GM12801 (cell line): ENCODE data around the gene INPP5A.

Source experiments
- TF ChIP-seq, protein P1 (sequence below): IDR thresholded peaks from one replicate; pipeline ENCODE4 v1.5.1; 2011; ENCODE audit warnings: control low read depth; ENCODE audit not compliant: insufficient read length; ENCODE audit errors: extremely low read depth

The INPP5A gene

DNA sequence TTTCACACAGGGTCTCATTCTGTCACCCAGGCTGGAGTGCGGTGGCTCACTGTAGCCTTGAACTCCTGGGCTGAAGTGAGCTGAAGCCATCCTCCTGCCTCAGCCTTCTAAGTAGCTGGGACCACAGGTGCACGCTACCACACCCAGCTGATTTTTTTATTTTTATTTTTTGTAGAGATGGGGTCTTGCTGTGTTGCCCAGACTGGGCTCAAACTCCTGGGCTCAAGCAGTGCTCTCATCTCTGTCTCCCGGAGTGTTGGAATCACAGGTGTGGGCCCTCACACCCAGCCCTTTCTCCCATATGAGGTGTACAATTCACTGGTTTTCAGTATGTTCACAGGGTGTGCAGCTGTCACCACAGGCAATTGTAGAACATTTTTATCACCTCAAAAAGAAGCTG is 5.2 kb downstream of the INPP5A start:
- TF ChIP-seq, protein P1, sequence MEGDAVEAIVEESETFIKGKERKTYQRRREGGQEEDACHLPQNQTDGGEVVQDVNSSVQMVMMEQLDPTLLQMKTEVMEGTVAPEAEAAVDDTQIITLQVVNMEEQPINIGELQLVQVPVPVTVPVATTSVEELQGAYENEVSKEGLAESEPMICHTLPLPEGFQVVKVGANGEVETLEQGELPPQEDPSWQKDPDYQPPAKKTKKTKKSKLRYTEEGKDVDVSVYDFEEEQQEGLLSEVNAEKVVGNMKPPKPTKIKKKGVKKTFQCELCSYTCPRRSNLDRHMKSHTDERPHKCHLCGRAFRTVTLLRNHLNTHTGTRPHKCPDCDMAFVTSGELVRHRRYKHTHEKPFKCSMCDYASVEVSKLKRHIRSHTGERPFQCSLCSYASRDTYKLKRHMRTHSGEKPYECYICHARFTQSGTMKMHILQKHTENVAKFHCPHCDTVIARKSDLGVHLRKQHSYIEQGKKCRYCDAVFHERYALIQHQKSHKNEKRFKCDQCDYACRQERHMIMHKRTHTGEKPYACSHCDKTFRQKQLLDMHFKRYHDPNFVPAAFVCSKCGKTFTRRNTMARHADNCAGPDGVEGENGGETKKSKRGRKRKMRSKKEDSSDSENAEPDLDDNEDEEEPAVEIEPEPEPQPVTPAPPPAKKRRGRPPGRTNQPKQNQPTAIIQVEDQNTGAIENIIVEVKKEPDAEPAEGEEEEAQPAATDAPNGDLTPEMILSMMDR, result no peak

DNA sequence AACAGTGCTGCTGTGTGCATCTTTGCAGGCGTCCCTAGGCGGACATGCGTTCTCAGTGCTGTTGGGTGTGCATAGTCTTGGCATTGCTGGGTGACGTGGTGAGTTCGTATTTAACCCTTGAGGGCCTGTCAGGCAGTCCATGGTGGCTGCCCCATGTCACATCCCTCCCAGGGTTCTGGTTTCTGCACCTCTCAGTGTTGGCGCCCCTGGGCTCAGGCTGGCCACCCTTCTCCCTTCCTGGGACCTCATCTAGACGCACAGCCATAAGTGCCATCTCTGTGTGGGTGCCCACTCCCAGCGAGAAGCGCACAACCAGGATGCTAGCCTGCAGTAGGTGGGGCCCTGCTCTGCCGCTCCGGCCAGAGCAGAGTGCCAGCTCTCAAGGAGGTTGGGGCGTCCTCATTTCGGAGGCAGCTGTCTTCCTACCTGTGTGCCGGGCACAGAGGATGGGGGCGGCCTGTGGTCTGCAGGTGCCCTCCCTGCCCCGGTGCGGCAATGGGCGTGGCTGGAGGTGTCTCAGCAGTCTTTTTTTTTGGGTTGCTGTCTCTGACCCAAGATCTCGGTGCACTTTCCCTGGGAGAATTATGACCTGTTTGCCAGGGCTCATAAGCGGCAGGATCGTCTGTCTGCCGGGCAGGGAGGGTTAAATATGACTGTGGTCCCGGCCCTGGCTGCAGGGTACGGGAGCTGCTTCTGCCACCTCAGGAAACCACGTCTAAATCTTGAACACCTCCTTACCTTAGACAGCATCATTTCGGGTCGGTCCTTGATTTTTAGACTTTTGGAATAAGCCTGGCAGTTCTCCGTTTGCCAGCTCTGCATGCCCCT is 6.5 kb downstream of the INPP5A start:
- TF ChIP-seq, protein P1, result no peak

DNA sequence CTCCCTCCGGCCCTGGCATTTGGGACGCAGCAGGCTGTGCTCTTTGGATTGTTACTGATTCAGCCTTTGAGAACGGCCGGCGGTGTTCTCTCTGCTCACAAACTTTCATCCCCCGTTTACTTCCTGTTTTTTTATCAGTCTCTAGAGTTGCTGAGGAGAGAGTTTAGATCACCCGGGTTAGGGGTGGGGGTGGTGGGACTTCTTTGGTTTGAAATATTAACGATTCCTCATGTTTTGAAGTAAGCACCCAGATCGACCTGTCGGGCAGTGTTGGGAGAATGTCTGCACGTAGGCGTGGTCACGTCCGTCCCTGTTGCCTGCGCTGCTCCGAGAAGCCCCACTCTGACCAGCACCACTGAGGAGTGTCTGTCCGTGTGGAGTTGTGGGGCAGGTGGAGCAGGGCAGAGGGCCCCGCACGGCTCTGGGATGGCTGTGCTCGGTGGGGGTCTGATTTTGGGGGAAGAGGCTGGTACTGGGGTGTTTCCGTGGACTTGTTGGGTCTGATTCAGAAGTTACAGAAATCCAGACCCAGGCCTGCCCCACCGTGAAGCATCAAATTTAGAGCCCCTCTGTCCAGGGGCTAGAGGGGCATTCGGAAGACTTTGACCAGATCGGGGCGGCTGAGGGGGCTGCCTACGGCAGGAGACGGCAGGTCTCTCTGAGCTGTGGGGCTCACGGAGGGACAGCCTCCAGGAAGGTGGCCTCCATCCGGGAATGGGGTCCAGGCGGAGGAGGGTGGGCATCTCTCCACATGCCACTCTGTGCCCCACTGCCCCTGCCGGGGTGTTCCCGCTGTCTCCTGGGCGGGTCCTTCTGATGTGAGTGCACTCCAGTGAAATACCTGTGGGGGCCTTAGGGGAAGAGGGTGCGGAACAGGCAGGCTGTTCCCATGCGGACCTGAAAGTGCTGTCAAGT is 7.4 kb downstream of the INPP5A start:
- TF ChIP-seq, protein P1, result no peak

DNA sequence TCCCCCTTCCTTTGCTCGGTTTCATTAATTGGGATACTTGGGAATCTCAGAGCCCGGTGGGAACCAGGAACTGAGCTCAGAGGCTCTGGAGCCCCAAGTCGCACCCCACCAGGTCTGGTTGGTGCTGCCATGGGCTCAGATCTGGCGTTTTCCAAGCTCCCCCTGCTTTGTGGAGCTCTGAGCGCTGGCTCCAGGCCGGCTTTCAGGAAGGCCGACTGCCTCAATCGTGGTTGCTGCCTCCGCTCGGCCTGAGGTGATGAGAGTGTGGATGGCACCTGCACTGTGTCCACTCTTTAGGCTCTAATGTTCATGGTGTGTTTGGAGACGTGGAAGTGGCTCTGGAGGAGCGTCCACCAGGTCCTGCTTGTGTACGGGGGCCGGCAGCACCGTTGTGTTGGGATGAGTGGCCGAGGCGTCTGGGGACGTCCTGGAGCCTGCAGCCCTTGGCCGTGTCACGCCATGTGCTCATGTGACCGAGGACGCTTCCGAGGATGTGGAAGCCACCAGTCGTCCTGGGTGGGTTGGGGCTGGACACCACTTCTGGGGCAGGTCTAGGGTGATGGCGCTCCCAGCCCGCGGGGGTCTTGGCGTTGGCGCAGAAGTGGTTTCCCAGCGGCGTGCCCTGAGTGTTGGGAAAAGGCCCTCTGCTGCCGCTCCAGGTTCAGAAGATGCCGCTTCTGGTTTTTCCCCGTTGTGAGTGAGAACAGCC is 8.2 kb downstream of the INPP5A start:
- TF ChIP-seq, protein P1, result no peak

DNA sequence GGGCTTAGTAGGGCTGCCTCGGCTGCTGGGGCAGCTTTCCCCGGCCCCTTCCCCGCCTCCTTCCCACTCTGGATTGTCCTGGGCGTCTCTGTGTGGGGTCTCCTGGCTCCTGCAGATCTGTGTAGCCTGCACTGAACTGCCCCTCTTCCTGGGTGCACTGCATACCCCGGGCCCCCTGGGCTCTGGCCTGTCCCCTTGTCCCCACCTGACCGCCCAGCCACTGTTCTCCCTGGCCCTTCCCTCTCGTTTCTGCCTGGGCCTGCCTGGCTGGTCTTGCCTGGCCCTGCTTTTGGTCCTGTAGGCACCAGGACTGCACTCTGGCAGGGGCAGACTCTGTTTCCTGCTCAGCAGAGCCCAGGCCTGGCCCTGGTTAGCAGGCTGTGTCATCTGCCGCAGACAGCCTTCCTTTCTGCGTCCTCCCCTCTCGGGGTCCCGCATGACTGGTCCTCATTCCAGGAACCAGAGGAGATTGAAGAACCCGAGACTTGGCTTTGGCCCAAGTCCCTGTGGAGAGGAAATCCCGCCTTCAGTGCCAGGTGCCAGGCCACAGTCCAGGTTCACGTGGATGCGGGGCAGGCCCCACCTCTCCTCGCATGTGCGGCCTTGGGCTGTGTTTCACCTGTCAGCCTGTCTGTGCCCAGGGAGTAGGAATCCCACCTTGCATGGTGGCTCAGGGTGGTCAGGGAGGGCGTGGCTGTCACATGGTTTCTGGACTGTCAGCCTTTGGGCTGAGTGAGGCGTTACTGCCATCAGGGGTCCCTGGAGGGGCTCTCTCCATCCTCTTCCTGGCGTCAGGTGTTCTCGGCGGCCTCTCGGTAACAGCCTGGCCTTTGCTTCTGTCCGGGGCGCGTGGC is 9.2 kb downstream of the INPP5A start:
- TF ChIP-seq, protein P1, result no peak

DNA sequence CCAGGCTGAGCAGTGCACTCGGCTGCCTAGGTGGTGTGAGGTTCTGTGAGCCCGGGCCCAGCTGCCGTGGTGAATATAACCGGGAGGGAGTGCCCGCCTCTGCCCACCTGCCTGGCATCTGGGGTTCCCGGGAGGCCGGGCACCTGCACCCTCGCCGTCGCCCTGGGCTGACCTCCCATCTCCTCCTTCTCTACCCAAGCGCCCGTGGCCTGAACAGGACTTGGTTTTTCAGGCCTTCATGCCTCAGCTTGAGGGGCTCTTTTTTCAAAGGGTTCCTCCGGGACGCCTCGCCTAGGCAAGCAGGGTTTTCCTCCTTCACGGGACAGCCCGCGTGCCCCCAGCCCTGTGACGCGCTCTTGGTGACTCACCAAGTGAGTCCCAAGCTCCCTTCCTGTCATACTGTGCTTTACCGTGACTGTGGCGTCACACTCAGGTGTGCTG is 9.9 kb downstream of the INPP5A start:
- TF ChIP-seq, protein P1, result no peak
